ENCODE data around the gene MT1M.
A peak's percentile ranks its signal among the peaks of the same experiment; 100 is the strongest.

MT1M gene

GRCh38 chr16:56679818-56680217 lies 47.4 kb downstream of the MT1M start:
- no peak for DNase-seq

- DNase-seq, result peak; percentile 92
These were observed 49.7 kb downstream of the MT1M start, which contains the start of gene MT1X for GRCh38 chr16:56681939-56682702. MT1X (plus strand) TSS chr16:56682470; CDS start chr16:56682541, 71 bp downstream.

DNA sequence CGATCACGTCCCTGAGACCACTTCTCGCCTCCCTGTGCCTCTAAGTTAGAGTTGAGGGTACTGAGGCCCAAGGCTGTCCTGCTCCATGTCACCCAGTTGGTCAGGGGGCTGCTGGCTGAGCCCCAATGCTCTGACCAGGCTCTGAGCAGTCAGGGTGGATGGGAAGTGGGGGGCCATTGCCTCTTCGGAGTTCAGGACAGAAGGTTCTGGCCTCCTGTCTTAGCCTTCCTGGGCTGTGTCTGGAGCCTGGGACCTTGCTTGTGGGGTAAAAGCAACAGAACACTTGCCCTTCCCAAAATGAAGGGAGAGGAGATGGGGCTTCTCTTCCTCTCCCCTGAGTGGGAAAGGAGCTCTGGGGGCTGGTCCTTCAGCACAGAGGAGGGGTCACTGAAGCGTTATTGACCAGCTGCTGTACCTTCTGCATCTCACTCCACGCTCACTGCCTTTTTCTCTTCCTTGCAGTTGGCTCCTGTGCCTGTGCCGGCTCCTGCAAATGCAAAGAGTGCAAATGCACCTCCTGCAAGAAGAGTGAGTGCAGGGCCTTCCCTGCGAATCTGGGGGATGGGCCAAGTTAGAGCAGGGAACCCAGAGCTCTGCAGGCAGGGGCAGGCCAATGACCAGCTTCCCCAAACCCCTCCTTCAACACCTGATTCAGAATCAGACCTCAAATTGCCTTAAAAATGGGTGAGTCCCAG lies 50.4 kb downstream of the MT1M start:
- no peak for DNase-seq
